GM12873 (cell line): ENCODE results near the gene CALY.

Experiments used
- CTCF ChIP-seq: IDR thresholded peaks from 2 replicates; pipeline ENCODE4 v1.5.1; 2012; ENCODE audit warnings: low read depth, mild to moderate bottlenecking, moderate library complexity, low read length, control low read depth; ENCODE audit not compliant: insufficient read depth; ENCODE audit errors: missing control alignments

CALY gene

GRCh38 chr10:133346413-133346812 lies 9.7 kb upstream of the CALY start:
- no peak for TF ChIP-seq CTCF

GRCh38 chr10:133344236-133344635 lies 7.5 kb upstream of the CALY start:
- TF ChIP-seq CTCF, result no peak

- no peak for TF ChIP-seq CTCF
These were observed 6.9 kb upstream of the CALY start for GRCh38 chr10:133343558-133343957.

GRCh38 chr10:133342942-133343341 lies 6.2 kb upstream of the CALY start:
- TF ChIP-seq CTCF, result no peak

GRCh38 chr10:133341983-133342382 lies 5.3 kb upstream of the CALY start:
- no peak for TF ChIP-seq CTCF

GRCh38 chr10:133339708-133340380 lies 3.1 kb upstream of the CALY start:
- no peak for TF ChIP-seq CTCF

- TF ChIP-seq CTCF, result no peak
These were observed 1.7 kb upstream of the CALY start for GRCh38 chr10:133338080-133339071.
